GM18520 (cell line): ENCODE results near the gene DAB2IP.

Experiments
- ATAC-seq: cut with Tn5 transposase; IDR thresholded peaks from one replicate; pipeline ENCODE4 v1.9.1; 2021; ENCODE audit not compliant: unreplicated experiment

The DAB2IP gene

DNA sequence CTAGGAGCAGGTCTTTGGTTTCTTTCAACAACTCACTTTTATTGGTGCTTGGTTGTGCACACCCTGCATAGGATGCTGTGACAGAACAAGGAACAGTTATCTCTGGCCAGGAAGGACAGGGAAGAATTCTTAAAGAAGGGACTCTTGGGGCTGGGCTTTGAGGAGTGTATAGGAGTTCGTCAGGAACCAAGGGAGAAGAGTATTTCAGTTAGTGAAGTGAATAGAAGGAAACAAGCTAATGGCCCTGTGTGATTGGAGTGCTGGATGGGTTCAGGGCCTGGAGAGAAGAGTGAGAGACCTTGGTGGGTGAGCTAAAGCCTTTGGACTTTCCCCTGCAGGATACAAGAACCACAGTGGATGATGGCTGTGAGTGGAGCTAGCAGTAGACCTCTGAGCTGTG is 32.2 kb downstream of the DAB2IP start:
- ATAC-seq, result no peak

DNA sequence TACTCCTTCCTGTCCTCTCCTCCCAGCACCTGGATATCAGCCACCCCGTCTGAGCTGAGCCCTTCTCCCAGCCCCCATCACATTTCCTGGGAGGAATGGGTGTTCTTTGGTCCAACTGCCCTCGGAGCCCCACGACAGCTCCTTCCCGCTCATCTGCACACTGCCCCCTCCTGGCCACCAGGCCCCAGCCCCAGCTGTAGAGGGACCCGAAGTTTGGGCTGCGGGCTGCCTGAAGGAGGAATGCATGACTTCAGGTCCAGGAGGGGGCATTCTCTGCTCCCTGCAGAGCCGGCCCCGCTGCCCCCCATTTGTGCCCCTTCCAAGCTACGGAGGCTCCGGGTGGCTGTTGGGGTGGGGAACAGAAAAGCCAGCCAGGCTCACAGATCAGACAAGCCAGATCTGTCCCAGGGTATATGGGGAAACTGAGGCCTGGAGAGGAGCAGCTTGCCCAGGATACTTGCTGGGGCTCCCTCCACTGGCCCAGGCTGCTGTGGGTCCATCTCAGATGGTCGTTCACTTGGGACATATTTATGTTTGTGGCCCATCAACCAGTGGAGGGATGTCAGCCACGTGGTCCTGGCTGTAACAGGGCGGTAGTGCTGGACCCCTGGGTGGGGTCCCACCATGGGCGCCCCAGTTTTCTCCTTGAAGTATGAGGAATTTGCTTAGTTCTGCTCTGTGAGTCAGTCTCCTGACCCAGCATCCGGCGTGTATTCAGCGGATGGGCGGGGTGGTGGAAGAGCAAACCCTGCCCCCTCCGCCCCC is 33.1 kb downstream of the DAB2IP start:
- ATAC-seq, result no peak

DNA sequence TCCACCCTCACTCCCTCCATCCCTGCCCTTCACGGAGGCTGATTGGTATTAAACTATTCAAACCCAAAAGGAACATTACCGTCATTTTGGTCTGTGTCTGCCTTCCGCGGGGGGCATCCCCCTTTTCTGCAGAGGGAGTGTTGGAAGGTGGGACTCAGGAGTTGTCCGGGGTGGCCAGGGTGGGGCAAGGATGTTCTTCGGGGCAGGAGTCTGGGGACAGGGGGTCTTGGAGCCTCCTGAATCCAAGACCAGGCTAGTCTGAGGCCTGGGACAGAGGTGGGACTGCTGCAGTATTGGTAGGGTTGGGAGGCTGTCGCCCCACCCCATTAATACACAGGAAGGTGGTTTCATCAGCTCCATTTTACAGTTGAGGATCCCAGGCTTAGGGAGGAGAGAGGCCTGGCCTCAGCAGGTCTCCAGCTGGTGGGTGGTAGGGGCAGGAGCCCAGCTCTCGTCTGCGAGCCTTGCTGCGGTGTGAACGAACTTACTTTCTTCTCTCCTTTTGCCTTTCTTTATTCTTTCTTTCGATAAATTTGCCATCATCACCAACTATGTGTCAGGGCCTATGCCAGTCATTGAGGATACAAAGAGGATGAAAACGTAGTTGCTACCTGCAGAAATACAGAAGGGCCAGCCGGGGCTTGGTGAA is 33.8 kb downstream of the DAB2IP start:
- no peak for ATAC-seq

DNA sequence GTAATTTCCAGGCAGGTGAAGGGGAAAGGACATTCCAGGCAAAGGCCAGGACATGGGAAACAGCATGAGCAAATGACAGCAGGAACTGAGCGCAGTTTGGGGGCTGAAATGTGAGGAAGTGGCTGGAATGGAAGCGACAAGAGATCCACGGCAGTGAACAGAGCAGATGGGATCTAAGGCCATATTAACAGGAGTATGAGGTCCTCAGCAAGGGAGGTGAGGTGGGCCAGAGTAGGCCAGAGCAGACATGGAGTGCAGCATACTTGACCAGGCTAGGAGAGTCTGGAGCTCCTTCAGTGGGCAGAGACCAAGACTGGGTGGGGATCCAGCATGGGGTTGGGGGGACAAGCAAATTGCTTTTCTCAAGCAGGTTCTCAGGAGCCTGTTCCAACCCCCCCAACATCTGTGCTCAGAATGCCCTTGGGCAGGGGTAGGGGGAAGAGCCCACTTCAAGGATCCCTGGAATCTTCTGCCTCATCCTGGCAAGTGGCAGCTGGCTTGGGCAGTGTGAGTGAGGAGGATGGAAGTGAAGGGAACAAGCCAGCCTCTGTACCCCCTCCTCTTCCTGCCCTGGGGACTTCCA is 34.5 kb downstream of the DAB2IP start:
- ATAC-seq, result no peak

DNA sequence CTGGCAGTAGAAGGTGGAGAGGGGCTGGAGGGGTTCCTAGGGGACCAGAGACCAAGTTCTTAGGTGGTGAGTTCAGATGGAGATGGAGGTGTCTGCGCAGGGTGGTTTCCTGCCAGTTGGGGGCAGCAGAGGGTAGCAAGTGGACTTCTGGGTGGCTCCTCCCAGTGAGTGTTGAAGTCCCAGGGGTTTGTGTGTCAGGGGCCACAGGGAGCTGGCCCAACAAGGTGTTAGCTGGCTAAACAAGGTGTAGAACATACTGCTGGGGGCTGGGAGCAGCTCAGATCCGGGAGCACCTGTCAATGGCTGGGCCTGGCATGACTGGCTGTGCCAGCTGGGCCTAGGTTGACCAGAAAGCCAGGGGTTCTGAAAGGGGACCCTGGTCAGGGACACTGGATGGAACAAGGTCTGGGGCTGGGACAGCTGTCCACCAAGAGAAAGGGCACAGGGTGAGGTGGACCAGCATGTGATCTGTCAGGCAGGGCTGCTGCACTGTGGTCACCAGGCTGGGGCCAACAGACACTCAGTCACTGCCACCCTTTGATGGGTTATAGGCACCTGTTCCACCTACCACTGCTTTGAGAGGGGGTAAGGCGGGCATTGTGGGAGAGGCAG is 35.6 kb downstream of the DAB2IP start:
- no peak for ATAC-seq

DNA sequence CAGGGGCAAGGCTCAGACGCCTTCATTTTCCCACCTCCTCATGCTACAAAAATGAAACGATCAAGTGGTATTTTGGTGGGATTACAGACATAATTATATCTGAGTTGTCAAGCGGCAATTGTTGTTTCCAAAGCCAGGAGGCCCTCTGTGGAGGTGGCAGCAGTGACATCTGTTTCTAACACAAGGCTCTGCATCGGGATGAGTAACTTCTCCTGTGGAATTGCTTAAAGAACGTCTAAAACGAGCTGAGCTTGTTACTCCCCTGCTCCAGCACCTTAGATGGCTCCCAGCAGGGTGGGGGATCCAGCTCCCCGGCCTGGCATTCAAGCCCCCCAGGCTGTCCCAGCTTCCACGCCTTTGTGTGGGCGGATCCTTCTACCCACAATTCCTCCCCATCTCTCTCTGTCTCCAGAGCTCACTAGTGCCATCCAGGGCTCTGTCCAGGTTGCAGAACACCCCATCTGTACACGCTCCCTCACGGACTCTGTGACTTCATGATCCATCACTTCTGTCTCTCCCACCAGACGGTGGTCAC is 36.8 kb downstream of the DAB2IP start:
- ATAC-seq, result no peak

DNA sequence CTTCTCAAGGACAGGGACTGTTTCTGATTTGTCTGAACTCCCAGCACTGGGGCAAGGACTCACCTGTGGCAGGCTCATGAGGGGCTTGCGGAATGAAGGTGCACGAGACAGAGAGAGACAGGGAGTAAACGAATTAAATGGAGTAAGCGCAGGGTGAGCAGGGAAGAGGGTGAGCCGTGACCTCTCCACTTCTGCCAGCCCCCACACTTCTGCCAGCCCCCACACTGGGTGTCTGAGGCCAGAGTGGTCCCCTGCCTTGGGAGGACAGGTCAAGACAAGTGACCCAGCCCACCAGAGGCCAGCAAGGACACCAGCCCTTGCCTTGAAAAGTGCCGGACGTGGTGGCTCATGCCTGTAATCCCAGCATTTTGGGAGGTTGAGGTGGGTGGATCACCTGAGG is 37.2 kb downstream of the DAB2IP start:
- ATAC-seq, result no peak

DNA sequence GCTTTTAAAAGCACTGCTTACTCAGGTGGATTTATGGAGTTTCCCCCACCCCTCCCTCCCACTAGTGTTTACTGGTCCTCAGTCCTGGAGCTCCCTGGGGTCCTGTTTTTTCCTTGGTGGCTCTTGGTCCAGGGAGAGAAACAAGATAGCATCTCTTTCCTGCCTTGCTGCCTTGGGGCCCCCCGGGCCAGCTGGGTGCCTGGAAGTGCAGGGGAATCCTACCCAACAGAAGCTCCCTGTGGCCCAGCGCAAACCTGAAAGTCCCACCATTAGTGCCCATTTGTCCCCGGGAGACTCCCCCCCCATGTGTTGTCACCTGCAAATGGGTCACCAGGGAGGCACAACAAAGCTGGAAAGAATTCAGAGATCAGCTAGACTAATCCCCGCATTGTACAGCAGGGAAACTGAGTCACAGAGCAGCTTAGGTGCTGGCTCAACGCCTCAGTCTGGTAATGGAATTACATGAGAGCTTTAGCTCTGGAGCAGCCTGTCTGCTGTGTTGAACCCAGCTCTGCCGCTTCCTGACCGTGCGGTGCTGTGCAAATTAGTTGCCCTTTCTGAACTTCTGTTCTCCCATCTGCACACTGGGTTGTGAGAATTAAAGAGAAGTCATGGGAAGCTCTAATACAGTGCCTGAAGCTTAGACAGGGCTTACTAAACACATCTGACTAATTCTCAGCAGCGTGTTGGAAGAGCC is 38.2 kb downstream of the DAB2IP start:
- ATAC-seq, result no peak

DNA sequence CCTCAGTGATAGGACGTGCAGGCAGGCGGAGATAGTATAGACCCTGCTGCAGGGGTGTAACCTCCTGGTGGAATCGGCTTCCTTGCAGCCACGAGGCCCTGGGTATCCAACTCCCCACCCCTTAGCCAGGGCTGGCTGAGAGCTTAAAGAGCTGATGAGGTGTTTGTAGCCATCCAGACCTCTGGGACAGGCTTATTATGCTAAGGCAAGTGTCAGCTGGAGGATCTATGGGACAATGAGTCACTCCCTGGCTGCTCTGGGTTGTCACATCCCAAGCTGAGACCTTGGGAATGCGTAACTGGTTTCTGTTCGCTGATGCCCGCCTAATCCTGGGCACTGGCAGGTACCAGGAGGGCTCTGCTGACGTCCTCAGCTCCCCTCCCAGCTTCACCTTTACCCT is 38.9 kb downstream of the DAB2IP start:
- no peak for ATAC-seq

DNA sequence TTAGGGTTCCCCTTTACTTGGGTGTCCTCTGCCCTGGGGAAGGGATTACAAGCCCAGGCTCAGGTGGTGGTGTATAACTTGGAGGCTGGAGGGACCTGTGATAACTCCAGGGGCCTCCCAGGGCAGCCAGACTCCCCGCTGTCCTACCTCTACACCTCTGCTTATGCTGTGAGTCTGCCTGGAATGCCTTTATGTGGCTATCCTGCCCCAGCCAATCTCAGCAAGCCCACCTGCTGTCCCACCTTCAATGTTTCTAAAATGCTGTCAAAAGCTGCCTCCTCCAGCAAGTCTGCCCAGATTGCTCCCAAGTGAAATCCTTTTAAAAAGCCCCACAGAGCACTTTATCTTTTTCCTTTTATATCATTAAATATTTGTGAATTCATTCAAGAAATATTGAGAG is 39.3 kb downstream of the DAB2IP start:
- no peak for ATAC-seq

DNA sequence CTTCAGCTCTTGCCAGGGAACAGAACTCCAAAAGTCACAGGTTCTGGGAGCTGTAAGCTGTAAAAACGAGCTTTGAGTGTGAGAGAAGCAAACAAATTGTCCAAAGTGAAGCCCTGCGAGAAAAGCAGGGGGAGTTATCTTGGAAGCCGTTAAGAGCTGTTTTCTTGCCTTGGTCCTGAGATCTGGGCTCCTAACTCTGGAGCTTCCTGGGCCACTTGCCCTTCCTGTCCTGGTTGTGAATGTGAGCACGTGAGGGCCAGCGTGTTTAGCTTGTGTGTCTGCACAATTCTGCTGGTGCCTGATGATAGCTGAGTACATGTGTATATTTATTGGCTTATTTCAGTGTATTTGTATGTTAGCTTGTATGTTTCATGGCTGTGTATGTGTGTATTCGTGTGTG is 40.5 kb downstream of the DAB2IP start:
- ATAC-seq, result no peak

DNA sequence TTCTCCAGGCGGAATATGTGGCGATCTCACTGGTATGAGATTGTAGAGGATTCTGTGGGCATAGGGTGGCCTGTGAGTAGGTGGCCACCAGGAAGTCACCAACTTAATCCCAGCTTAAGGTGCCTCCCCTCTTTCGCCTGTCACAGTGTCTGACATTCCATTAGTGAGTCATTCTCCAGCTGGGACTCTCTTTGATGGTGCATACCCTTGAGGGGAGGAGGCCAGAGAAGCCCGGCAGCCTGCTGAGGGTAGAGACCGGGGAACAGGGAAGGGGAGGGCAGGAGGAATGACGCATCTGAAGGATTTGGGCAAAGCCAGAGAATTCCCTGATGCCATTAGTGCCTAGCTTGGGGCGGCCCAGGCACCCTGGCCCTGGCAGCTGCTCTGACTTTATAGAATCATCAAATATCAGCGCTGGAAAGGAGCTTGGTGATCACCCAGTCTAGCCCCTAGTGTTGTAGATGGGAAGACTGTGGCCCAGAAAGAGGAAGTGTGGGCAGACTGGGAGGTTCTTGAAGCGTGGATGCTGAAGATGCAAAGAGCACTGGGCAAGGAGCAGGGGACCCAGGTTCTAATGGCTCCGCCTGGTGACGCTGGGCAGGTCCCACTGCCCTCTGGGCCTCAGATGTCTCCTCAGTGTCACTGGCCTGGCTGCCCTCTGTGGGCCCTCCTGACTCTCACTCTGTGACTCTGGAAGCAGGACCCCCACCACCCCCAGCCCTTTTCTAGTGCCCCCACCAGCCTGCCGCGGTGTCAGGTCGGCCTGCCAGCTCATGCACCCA is 41.4 kb downstream of the DAB2IP start:
- ATAC-seq, result no peak

DNA sequence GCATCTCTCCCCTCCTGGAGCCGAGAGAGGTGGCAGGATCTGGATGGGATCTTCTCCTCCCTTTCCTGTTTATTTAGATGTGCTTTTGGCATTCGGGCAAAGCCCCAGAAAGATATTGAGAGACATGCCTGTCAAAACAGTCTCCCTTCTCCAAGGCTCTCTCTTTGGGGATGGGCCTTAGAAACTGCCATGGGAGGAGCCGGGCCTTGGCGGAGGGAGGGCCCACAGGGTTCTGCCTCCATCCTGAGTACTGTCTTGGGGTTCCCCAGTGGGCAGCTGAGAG is 41.9 kb downstream of the DAB2IP start:
- no peak for ATAC-seq

DNA sequence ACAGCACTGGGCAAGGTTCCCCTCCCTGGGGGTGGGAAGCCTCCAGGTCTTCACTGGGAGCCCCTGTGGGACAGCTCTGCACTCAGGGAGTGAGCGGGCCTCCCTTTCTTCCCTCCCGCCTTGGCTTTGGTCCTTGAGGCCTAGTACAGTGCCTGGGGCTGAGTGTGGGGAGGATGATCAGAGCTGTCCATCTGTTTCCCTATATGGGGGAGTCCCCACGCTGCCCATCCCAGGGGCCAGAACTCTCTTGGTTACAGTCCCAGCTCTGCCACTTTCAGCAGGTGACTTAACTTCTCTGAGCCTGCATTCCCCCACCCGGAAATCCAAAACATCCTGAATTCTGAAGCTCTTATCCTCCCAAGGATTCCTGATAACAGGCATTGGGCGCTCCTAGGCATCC is 42.6 kb downstream of the DAB2IP start:
- no peak for ATAC-seq

DNA sequence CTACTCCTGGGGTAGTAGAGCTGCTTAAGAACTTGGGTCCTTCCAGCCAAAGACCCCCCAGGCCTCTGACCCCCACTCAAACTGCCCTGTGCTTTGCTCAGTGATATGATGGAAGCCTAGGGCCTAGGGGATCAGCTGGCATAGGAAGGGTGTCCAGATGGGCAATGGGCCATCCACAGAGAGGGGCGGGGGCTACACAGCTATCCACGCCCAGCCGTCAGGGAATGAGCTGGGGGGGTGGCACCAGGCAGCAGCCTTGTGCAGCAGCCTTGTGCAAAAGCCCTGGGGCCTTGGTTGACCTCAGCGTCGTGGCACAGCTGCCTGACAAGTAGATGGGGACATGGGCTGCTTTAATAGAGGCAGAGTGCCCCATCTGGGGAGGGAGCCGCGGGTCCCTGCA is 43.2 kb downstream of the DAB2IP start:
- ATAC-seq, result no peak

DNA sequence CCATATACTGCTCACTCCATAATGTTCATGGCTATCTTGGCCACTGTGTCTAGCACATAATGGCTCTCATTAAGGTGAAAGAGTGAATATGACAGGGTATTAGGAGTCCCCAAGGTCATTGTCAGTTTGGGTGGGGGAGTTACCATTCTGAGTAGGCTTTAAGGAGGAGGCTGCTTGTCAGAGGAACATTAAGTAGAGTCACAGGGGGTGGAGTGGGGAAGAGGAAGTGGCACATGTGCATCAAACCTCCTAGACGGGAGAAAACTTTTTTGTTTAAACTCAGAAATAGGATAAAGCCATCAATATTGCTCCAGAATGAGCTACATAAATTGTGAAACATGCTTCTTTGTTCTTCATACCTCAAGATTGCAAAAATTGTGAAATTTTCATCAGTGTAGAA is 45.5 kb downstream of the DAB2IP start:
- ATAC-seq, result no peak

DNA sequence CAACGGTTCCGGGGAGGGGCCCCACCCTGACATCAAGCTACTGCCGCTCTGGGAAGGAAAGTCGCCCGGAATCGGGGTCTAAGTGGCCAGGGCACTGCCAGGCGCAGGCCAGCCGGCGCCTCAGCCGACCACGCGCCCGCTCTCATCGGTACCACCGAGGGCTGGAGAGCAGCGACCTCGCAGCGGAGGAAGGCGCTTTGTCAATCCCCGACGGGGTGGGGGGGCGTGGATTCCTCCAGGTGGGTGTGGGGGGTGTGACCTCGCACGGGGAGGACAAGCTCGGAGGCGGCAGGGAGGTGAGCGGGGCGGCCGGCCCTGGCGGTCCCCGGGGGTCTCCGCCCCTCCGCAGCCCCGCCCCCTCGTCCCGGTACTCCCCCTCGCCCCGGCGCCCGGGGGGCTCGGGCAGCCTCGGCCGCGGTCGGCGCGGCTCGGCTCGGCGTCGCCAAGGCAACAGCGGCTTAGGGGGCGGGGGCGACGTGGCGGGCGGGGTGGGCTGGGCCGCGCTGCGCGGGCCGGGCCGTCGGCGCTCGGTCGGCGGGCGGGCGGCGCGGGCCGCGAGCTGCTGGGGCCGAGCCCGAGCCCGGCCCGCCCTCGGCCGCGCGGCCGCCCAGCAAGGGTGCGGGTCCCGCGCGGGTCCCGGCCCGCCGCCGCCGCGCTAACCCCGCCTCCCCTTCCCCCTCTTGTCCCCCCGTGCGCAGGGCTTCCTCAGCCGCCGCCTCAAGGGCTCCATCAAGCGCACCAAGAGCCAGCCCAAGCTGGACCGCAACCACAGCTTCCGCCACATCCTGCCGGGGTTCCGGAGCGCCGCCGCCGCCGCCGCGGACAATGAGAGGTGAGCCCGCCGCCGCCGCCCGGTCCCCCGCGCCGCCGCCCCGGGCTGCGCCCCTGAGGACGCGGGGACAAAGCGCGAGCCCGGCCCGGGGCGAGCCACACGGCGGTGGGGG is 47.5 kb downstream of the DAB2IP start:
- no peak for ATAC-seq

DNA sequence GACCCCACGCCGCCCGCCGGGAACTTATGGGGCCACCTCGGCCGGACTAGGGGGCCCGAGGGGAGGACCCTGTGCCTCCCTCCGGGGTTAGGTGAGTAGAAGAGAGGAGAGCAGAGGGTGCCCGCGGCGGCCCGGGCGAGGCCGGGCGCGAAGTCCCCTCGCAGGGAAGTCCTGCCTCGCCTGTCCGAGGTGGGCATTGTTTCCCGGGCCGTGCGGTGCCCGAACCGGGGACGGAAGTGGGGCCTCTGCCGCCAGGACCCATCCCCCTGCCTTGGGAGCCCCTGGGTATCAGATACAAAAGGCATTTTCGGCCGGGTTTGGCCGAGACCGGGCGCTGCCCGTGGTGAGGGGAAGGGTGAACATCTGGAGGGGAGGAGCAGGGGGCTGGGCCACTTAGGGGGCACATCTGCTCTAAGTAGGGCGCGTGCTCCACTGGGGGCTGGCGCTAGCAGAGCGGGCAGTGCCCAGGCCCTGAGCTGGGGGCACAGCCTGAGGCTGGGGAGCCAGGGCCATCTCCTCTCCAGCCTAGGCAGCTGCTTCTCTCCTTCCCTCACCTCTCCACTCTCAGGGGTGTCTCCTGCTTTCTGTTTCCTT is 48.2 kb downstream of the DAB2IP start:
- ATAC-seq, result no peak

DNA sequence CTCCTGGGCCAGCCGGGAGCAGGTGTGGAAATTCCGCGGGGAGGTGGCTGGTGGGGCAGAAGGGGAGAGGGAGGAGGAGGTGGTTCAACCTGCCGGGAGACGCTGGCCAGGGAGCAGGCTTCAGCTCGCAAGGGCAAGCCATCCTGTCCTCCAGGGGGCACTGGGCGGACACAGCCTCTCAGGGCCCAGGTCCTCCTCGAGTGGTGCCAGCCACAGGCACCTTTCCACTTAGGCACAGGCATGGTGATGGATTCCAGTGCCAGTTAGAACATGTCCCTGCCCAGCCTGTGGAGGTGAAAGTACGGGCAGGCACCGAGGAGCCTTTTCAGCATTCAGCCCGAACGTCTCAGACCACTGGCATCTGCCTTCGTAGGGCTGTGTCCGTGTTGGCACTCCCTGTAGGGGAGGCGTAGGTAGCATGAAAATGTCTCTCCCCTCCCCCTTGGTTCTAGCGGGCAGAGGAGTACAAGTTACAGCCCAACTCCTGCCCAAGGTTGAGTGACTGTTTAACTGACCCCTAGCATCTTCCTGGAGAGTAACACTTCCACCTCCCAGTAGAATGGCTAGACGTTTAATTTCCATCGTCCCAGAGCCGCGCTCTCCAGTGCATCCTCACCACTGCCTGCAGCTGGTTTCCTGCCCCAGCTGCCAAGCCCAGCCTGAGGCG is 48.9 kb downstream of the DAB2IP start:
- no peak for ATAC-seq
